ENCODE results near the gene MXRA8. TPM values are rescaled to one million over a fixed set of nuclear protein-coding genes. Genes with fewer than 3 reads are reported as not detected.

The MXRA8 gene
- polyA plus RNA-seq, 2 of the 4 experiments (the other 2 are of a cell fraction) = 0.12 to 0.22 TPM

- TF ChIP-seq E2F6 (IDR thresholded peaks at IDR 0.05; ENCODE audit: borderline replicate concordance, low read depth) (no peak), NFE2L2 (conservative IDR thresholded peaks at IDR 0.05; ENCODE audit: low read length) (no peak), EHMT2 (IDR thresholded peaks at IDR 0.05; ENCODE audit: low read depth) (no peak), RCOR1 (IDR thresholded peaks at IDR 0.05; ENCODE audit: low read depth, low read length) (no peak)
Measured at GRCh38 chr1:1324084-1324523, 34.3 kb downstream of the MXRA8 start (continued).

DNA sequence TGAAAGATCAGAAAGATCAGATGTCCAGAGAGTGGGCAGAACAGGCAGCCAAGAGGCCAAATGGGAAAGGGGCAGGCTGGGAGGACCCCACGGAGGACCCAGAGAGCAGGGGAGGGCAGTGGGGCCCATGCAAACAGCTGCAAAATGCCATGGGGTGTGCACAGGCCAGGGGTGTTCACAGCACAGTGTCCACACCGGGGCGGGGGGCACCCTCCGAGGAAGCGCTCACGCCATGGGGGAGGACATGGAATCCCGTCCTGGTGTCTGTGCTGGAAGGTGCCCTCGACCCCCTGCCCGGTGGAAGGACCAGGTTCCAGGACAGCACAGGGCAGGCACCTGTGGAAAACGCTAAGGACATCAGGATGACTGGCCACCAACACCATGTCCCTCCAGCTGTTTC is 35.4 kb downstream of the MXRA8 start:
- Histone ChIP-seq H3K9me3 (no peaks in the 10 kb centered on the region), H3K4me3 (no peak overlapping the region), H3K4me1 (peaks cover 20% of the 10 kb centered on the region), H3K27ac (no peak overlapping the region), H3K4me2 (peak overlapping the region; percentile 61)
- ATAC-seq (no peak), FAIRE-seq (no peak), DNase-seq (ENCODE audit: low read depth in 1 of 2, low spot score in 1 of 2) (no peak)
- 87% methylated on average over 2 of the region's 10 CpGs for WGBS (ENCODE audit: missing lambda C conversion rate)
- TF ChIP-seq EHF (CRISPR knock-in tag; IDR thresholded peaks at IDR 0.05) (no peak), HOXB5 (CRISPR knock-in tag; IDR thresholded peaks at IDR 0.05) (no peak), NPAS2 (CRISPR knock-in tag; IDR thresholded peaks at IDR 0.05; ENCODE audit: borderline replicate concordance) (no peak), TFCP2L1 (CRISPR knock-in tag; IDR thresholded peaks at IDR 0.05) (no peak), BHLHE40 (IDR thresholded peaks at IDR 0.05; ENCODE audit: low read depth, low read length) (no peak), CBX8 (IDR thresholded peaks at IDR 0.05) (no peak), FOSB (CRISPR knock-in tag; IDR thresholded peaks at IDR 0.05) (no peak), EHMT2 (IDR thresholded peaks at IDR 0.05; ENCODE audit: low read depth) (no peak), PHF8 (IDR thresholded peaks at IDR 0.05; ENCODE audit: borderline replicate concordance, low read depth) (no peak), KDM5A (IDR thresholded peaks at IDR 0.05) (no peak), POLR2AphosphoS2 (conservative IDR thresholded peaks at IDR 0.05; ENCODE audit: low read length) (no peak), POLR2A (IDR thresholded peaks at IDR 0.05; ENCODE audit: low read length) (no peak), SMC3 (IDR thresholded peaks at IDR 0.05) (no peak), SREBF2 (IDR thresholded peaks at IDR 0.05) (no peak)
- TF ChIP-seq, protein P1, sequence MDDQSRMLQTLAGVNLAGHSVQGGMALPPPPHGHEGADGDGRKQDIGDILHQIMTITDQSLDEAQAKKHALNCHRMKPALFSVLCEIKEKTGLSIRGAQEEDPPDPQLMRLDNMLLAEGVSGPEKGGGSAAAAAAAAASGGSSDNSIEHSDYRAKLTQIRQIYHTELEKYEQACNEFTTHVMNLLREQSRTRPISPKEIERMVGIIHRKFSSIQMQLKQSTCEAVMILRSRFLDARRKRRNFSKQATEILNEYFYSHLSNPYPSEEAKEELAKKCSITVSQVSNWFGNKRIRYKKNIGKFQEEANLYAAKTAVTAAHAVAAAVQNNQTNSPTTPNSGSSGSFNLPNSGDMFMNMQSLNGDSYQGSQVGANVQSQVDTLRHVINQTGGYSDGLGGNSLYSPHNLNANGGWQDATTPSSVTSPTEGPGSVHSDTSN (IDR thresholded peaks at IDR 0.05) = no peak
- CTCF ChIA-PET = interaction anchor here (1.0 kb wide), 1 partner anchor 303 kb away, joined by 3 read pairs; the partner anchor contains the start of gene AGRN
- POLR2A ChIA-PET = no interaction called here

GRCh38 chr1:1322418-1322817 is 35.9 kb downstream of the MXRA8 start:
- Histone ChIP-seq H3K9me3 (no peaks in the 10 kb centered on the region), H3K4me2 (no peak overlapping the region), H3K4me1 (peaks cover 25% of the 10 kb centered on the region), H3K4me3 (no peak overlapping the region), H3K27ac (no peak overlapping the region)
- TF ChIP-seq HEYL (CRISPR knock-in tag; IDR thresholded peaks at IDR 0.05) = no peak
- ChIA-PET CTCF (no interaction called here), POLR2A (no interaction called here)
- ATAC-seq (no peak), DNase-seq (ENCODE audit: low read depth in 1 of 2, low spot score in 1 of 2) (no peak), FAIRE-seq (no peak)
- 93% methylated on average over 2 of the region's 14 CpGs for WGBS (ENCODE audit: missing lambda C conversion rate)

DNA sequence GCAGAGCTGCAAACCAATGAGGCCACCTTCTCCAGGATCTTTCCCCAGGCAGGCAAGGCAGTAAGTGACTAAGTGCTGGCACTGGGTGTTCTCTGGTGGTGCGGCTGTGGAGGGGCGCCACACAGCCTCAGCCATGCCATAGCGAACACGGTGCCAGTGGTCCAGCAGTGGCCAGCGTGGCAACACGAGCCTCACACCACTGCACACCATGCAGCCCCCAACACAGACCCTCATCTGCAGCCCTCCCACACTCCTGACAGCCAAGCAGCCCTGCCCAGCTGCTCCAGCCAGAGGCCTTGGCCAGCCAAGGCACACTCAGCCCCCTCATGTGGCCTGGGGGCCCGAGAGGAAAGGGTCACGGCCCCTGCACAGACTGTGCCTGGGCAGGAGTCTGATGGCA is 36.9 kb downstream of the MXRA8 start:
- Histone ChIP-seq H3K9me3 (no peaks in the 10 kb centered on the region), H3K27ac (no peak overlapping the region), H3K4me1 (peaks cover 27% of the 10 kb centered on the region), H3K4me3 (no peak overlapping the region), H3K4me2 (no peak overlapping the region)
- 92% methylated on average over 4 of the region's 8 CpGs for WGBS (ENCODE audit: missing lambda C conversion rate)
- ChIA-PET POLR2A (no interaction called here), CTCF (interaction anchor here (1.4 kb wide), 1 partner anchor 27 kb away, joined by 5 read pairs; no protein-coding TSS in a partner anchor)
- no peak for TF ChIP-seq E2F6 (IDR thresholded peaks at IDR 0.05; ENCODE audit: borderline replicate concordance, low read depth)
- no peak for TF ChIP-seq HOXB5 (CRISPR knock-in tag; IDR thresholded peaks at IDR 0.05)
- TF ChIP-seq, protein P2, sequence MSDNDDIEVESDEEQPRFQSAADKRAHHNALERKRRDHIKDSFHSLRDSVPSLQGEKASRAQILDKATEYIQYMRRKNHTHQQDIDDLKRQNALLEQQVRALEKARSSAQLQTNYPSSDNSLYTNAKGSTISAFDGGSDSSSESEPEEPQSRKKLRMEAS (IDR thresholded peaks at IDR 0.05) = no peak
- no peak for TF ChIP-seq JUN (IDR thresholded peaks at IDR 0.05)
- no peak for TF ChIP-seq FOSL2 (IDR thresholded peaks at IDR 0.05)
- no peak for TF ChIP-seq FOSL2 (CRISPR knock-in tag; IDR thresholded peaks at IDR 0.05)
- no peak for TF ChIP-seq CHD2 (IDR thresholded peaks at IDR 0.05; ENCODE audit: low read length, partially characterized antibody)
- TF ChIP-seq HEYL (CRISPR knock-in tag; IDR thresholded peaks at IDR 0.05) = no peak
- no peak for ATAC-seq
- no peak for DNase-seq (ENCODE audit: low read depth in 1 of 2, low spot score in 1 of 2)
- FAIRE-seq = no peak
